ENCODE results near the gene DHX40. TPM values are rescaled to one million over a fixed set of nuclear protein-coding genes. Genes with fewer than 3 reads are reported as not detected.
"Not testable (repeated sequence)": the region's sequence is repeated elsewhere in the genome, so short reads cannot be mapped to it uniquely, and the experiment has no call there.

The DHX40 gene
- total RNA-seq, 1 experiment from 2014 or later, result 23.3 TPM

GRCh38 chr17:59520251-59520650 is 45.2 kb upstream of the DHX40 start:
- H3K27ac Mint-ChIP-seq (ENCODE audit: low read depth, unreplicated experiment), result no peak overlapping the region
- no peaks in the 10 kb centered on the region for H3K27me3 Mint-ChIP-seq (ENCODE audit: insufficient read depth, unreplicated experiment)
- H3K9me3 Mint-ChIP-seq (ENCODE audit: unreplicated experiment), result no peaks in the 10 kb centered on the region
- no peak overlapping the region for H3K4me3 Mint-ChIP-seq (ENCODE audit: unreplicated experiment)
- no peak for TF ChIP-seq CTCF (IDR thresholded peaks at IDR 0.05; ENCODE audit: unreplicated experiment)
- H3K4me1 Mint-ChIP-seq (ENCODE audit: insufficient read depth, unreplicated experiment), result peaks cover 5% of the 10 kb centered on the region
- DNase-seq (ENCODE audit: unreplicated experiment), result no peak
- no peaks in the 10 kb centered on the region for H3K36me3 Mint-ChIP-seq (ENCODE audit: insufficient read depth, unreplicated experiment)
- ChIA-PET POLR2A (no interaction called here), CTCF (interaction anchor here (1.0 to 3.3 kb wide), 5 partner anchors 12 to 209 kb away, joined by 3 to 20 read pairs (median 6); no protein-coding TSS in a partner anchor)
- intact Hi-C loops (cut with micrococcal nuclease), result loop anchor here (2.0 kb wide), 1 partner anchor 339 kb away; no protein-coding TSS in a partner anchor
- no TSS peak for BruUV-seq (replicated peaks)

GRCh38 chr17:59521465-59522126 is 43.8 kb upstream of the DHX40 start:
- CTCF ChIA-PET, result interaction anchor here (0.6 to 3.3 kb wide), 20 partner anchors 8 to 456 kb away, joined by 3 to 20 read pairs (median 4); no protein-coding TSS in a partner anchor
- no peaks in the 10 kb centered on the region for H3K27me3 Mint-ChIP-seq (ENCODE audit: insufficient read depth, unreplicated experiment)
- POLR2A ChIA-PET, result interaction anchor here (0.6 to 1.0 kb wide), 3 partner anchors 97 to 401 kb away, joined by 3 to 4 read pairs (median 3); no protein-coding TSS in a partner anchor
- H3K27ac Mint-ChIP-seq (ENCODE audit: low read depth, unreplicated experiment), result peak overlapping the region; percentile 50
- no peak overlapping the region for H3K4me3 Mint-ChIP-seq (ENCODE audit: unreplicated experiment)
- no peaks in the 10 kb centered on the region for H3K36me3 Mint-ChIP-seq (ENCODE audit: insufficient read depth, unreplicated experiment)
- H3K9me3 Mint-ChIP-seq (ENCODE audit: unreplicated experiment), result no peaks in the 10 kb centered on the region
- intact Hi-C loops (cut with micrococcal nuclease), result loop anchor here (1.0 to 2.0 kb wide), 2 partner anchors 210 to 337 kb away; no protein-coding TSS in a partner anchor
- peaks cover 12% of the 10 kb centered on the region for H3K4me1 Mint-ChIP-seq (ENCODE audit: insufficient read depth, unreplicated experiment)
- BruUV-seq (replicated peaks), result no TSS peak
- TF ChIP-seq CTCF (IDR thresholded peaks at IDR 0.05; ENCODE audit: unreplicated experiment), result peak; percentile 85
- peak; percentile 67 for DNase-seq (ENCODE audit: unreplicated experiment)

DNA sequence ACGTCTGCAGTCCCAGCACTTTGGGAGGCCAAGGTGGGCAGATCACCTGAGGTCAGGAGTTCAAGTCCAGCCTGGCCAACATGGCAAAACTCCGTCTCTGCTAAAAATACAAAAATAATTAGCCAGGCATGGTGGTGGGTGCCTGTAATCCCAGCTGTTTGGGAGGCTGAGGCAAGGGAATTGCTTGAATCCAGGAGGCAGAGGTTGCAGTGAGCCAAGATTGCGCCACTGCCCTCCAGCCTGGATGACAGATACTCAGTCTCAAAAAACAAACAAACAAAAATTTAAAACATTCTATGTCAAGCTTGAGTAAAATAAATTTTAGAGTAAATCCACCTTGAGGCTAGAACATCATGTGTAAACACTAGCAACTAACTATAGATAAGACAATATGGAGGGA is 40.5 kb upstream of the DHX40 start:
- H3K36me3 Mint-ChIP-seq (ENCODE audit: insufficient read depth, unreplicated experiment); H3K4me3 Mint-ChIP-seq (ENCODE audit: unreplicated experiment); POLR2A ChIA-PET; H3K9me3 Mint-ChIP-seq (ENCODE audit: unreplicated experiment); H3K27ac Mint-ChIP-seq (ENCODE audit: low read depth, unreplicated experiment); intact Hi-C loops (cut with micrococcal nuclease); DNase-seq (ENCODE audit: unreplicated experiment); BruUV-seq (replicated peaks): not testable (repeated sequence)
- CTCF ChIA-PET, result interaction anchor here (0.6 to 1.3 kb wide), 3 partner anchors 36 to 120 kb away, joined by 3 to 4 read pairs (median 3); no protein-coding TSS in a partner anchor
- H3K27me3 Mint-ChIP-seq (ENCODE audit: insufficient read depth, unreplicated experiment), result peaks cover 12% of the 10 kb centered on the region
- peaks cover 12% of the 10 kb centered on the region for H3K4me1 Mint-ChIP-seq (ENCODE audit: insufficient read depth, unreplicated experiment)

GRCh38 chr17:59525668-59526067 is 39.7 kb upstream of the DHX40 start:
- no peaks in the 10 kb centered on the region for H3K36me3 Mint-ChIP-seq (ENCODE audit: insufficient read depth, unreplicated experiment)
- no peak overlapping the region for H3K27ac Mint-ChIP-seq (ENCODE audit: low read depth, unreplicated experiment)
- no TSS peak for BruUV-seq (replicated peaks)
- TF ChIP-seq CTCF (IDR thresholded peaks at IDR 0.05; ENCODE audit: unreplicated experiment), result no peak
- H3K27me3 Mint-ChIP-seq (ENCODE audit: insufficient read depth, unreplicated experiment), result peaks cover 12% of the 10 kb centered on the region
- CTCF ChIA-PET, result no interaction called here
- POLR2A ChIA-PET, result no interaction called here
- no peak for DNase-seq (ENCODE audit: unreplicated experiment)
- peaks cover 12% of the 10 kb centered on the region for H3K4me1 Mint-ChIP-seq (ENCODE audit: insufficient read depth, unreplicated experiment)
- no peak overlapping the region for H3K4me3 Mint-ChIP-seq (ENCODE audit: unreplicated experiment)
- no peaks in the 10 kb centered on the region for H3K9me3 Mint-ChIP-seq (ENCODE audit: unreplicated experiment)
- intact Hi-C loops (cut with micrococcal nuclease), result no loop called here

Measured in MCF 10A (cell line).